H9 (cell line): Measurements from ENCODE around the gene ARFGAP1. TPM values are rescaled to one million over a fixed set of nuclear protein-coding genes. Genes with fewer than 3 reads are reported as not detected.

Source experiments
- DNase-seq: peaks from one replicate; pipeline ENCODE4 v3.0.0-alpha.2; 2017
- H2AFZ ChIP-seq: one replicate; pipeline ENCODE4 v1.6.1; 2013; ENCODE audit warnings: mild to moderate bottlenecking, low read length, control low read depth, moderate library complexity
- H2AK5ac ChIP-seq: 2 replicates; pipeline ENCODE4 v1.6.1; 2013; ENCODE audit warnings: low read length, control low read depth, mixed read lengths; ENCODE audit not compliant: insufficient read length
- H2BK120ac ChIP-seq: one replicate; pipeline ENCODE4 v1.6.1; 2013; ENCODE audit warnings: low read depth, mild to moderate bottlenecking, low read length, control low read depth, inconsistent platforms; ENCODE audit not compliant: poor library complexity, severe bottlenecking
- H2BK12ac ChIP-seq: 2 replicates; pipeline ENCODE4 v1.6.1; 2013; ENCODE audit warnings: low read length, control low read depth, mixed read lengths, low read depth; ENCODE audit not compliant: insufficient read length
- H2BK15ac ChIP-seq: 2 replicates; pipeline ENCODE4 v1.6.1; 2013; ENCODE audit warnings: low read depth, low read length, control low read depth
- H2BK20ac ChIP-seq: one replicate; pipeline ENCODE4 v1.6.1; 2013; ENCODE audit warnings: low read depth, mild to moderate bottlenecking, low read length, control low read depth, inconsistent platforms; ENCODE audit not compliant: poor library complexity, severe bottlenecking
- H2BK5ac ChIP-seq: 2 replicates; pipeline ENCODE4 v1.6.1; 2013; ENCODE audit warnings: low read length, control low read depth, mixed read lengths; ENCODE audit not compliant: insufficient read length
- H3K14ac ChIP-seq: 2 replicates; pipeline ENCODE4 v1.6.1; 2013; ENCODE audit warnings: low read length, control low read depth; ENCODE audit not compliant: insufficient read depth
- H3K18ac ChIP-seq: 2 replicates; pipeline ENCODE4 v1.6.1; 2013; ENCODE audit warnings: low read depth, mild to moderate bottlenecking, mixed read lengths, low read length, control low read depth; ENCODE audit not compliant: insufficient read length
- H3K23ac ChIP-seq: 2 replicates; pipeline ENCODE4 v1.6.1; 2013; ENCODE audit warnings: low read length, control low read depth, mixed read lengths, low read depth; ENCODE audit not compliant: insufficient read length
- H3K23me2 ChIP-seq: 2 replicates; pipeline ENCODE4 v1.6.1; 2013; ENCODE audit warnings: low read depth, mild to moderate bottlenecking, mixed read lengths, low read length, control low read depth; ENCODE audit not compliant: insufficient read length, poor library complexity, severe bottlenecking
- H3K27ac ChIP-seq: 2 replicates; pipeline ENCODE4 v1.5.1; 2013; ENCODE audit warnings: low read length, control low read depth, mixed read lengths, low read depth; ENCODE audit not compliant: insufficient read length
- H3K27me3 ChIP-seq: 2 replicates; pipeline ENCODE4 v1.6.1; 2013; ENCODE audit warnings: low read length, control low read depth, inconsistent platforms; ENCODE audit not compliant: insufficient read depth
- H3K4ac ChIP-seq: 2 replicates; pipeline ENCODE4 v1.6.1; 2013; ENCODE audit warnings: low read depth, mild to moderate bottlenecking, control low read depth, inconsistent platforms, low read length, moderate library complexity
- H3K4me1 ChIP-seq: 2 replicates; pipeline ENCODE4 v1.6.1; 2013; ENCODE audit warnings: low read length, control low read depth, inconsistent platforms; ENCODE audit not compliant: insufficient read depth
- H3K4me2 ChIP-seq: 2 replicates; pipeline ENCODE4 v1.6.1; 2013; ENCODE audit warnings: low read length, control low read depth, mixed read lengths; ENCODE audit not compliant: insufficient read length, insufficient read depth
- H3K56ac ChIP-seq: 2 replicates; pipeline ENCODE4 v1.6.1; 2013; ENCODE audit warnings: low read depth, mild to moderate bottlenecking, mixed read lengths, low read length, control low read depth; ENCODE audit not compliant: insufficient read length
- H3K79me1 ChIP-seq: 2 replicates; pipeline ENCODE4 v1.6.1; 2013; ENCODE audit warnings: low read depth, mild to moderate bottlenecking, moderate library complexity, low read length, control low read depth, inconsistent platforms; ENCODE audit not compliant: insufficient read depth, poor library complexity, severe bottlenecking
- H3K79me2 ChIP-seq: 2 replicates; pipeline ENCODE4 v1.6.1; 2013; ENCODE audit warnings: low read length, control low read depth, inconsistent platforms; ENCODE audit not compliant: insufficient read depth
- H3K9ac ChIP-seq: 2 replicates; pipeline ENCODE4 v1.6.1; 2013; ENCODE audit warnings: low read length, control low read depth, mixed read lengths; ENCODE audit not compliant: insufficient read length; ENCODE audit errors: extremely low read depth
- H3K9me3 ChIP-seq: one replicate; pipeline ENCODE4 v1.6.1; 2013; ENCODE audit warnings: low read depth, low read length, inconsistent platforms; ENCODE audit not compliant: control insufficient read depth
- H3T11ph ChIP-seq: one replicate; pipeline ENCODE4 v1.6.1; 2013; ENCODE audit warnings: mild to moderate bottlenecking, low read length, control low read depth, inconsistent platforms
- H4K20me1 ChIP-seq: one replicate; pipeline ENCODE4 v1.6.1; 2013; ENCODE audit not compliant: control insufficient read depth, insufficient read length, insufficient read depth
- H4K5ac ChIP-seq: 2 replicates; pipeline ENCODE4 v1.6.1; 2013; ENCODE audit warnings: low read depth, mild to moderate bottlenecking, mixed read lengths, low read length, control low read depth; ENCODE audit not compliant: insufficient read length
- H4K8ac ChIP-seq: replicated peaks from 2 replicates; pipeline ENCODE4 v1.6.1; 2013; ENCODE audit warnings: low read length, control low read depth, mixed read lengths, low read depth; ENCODE audit not compliant: insufficient read length
- H4K91ac ChIP-seq: 2 replicates; pipeline ENCODE4 v1.6.1; 2013; ENCODE audit warnings: low read depth, mild to moderate bottlenecking, moderate library complexity, mixed read lengths, low read length, control low read depth; ENCODE audit not compliant: insufficient read length
- H3K27ac Mint-ChIP-seq, 3 experiments: 2 replicates in 2 of 3; 3 replicates in 1 of 3; pipeline ENCODE4 v1.8.0; 2020 to 2021; ENCODE audit warnings: mixed read lengths in 3 of 3, mild to moderate bottlenecking in 1 of 3, moderate library complexity in 1 of 3
- H3K27me3 Mint-ChIP-seq: 2 replicates; pipeline ENCODE4 v1.8.0; 2021; ENCODE audit warnings: low read depth, mild to moderate bottlenecking, moderate library complexity, mixed read lengths
- H3K36me3 Mint-ChIP-seq, 3 experiments: 2 replicates in 2 of 3; 3 replicates in 1 of 3; pipeline ENCODE4 v1.8.0; 2020 to 2021; ENCODE audit warnings: low read depth in 3 of 3, mixed read lengths in 3 of 3; ENCODE audit not compliant: insufficient read depth in 1 of 3
- H3K4me1 Mint-ChIP-seq, 2 experiments: 2 replicates each; pipeline ENCODE4 v1.8.0; 2020; ENCODE audit warnings: mixed read lengths in 2 of 2
- H3K4me3 Mint-ChIP-seq, 2 experiments: 2 replicates in 1 of 2; 3 replicates in 1 of 2; pipeline ENCODE4 v1.8.0; 2020 to 2021; ENCODE audit warnings: mild to moderate bottlenecking in 2 of 2, mixed read lengths in 2 of 2, moderate library complexity in 1 of 2
- H3K9me3 Mint-ChIP-seq, 2 experiments: 2 replicates in 1 of 2; 3 replicates in 1 of 2; pipeline ENCODE4 v1.8.0; 2020; ENCODE audit warnings: mild to moderate bottlenecking in 2 of 2, mixed read lengths in 2 of 2, moderate library complexity in 1 of 2
- WGBS: extraction: QIAGEN DNeasy Blood & Tissue Kit; methylation state at CpG from one replicate; pipeline ENCODE4 v1.1.7; 2013; ENCODE audit warnings: missing lambda C conversion rate, low lambda C conversion rate, mixed read lengths; ENCODE audit not compliant: insufficient read length; ENCODE audit errors: extremely low coverage; 5-methylcytosine and 5-hydroxymethylcytosine counted together
- total RNA-seq: library from RNA; stranded (reverse); gene quantifications from 2 replicates; pipeline ENCODE4 v1.2.1, GENCODE V29; 2021
- TF ChIP-seq, protein P1 (sequence below): fragments of 200-600 bp; sonication (generic); conservative IDR thresholded peaks from 3 replicates; pipeline ENCODE4 v1.8.0; 2021; ENCODE audit warnings: antibody characterized with exemption, mild to moderate bottlenecking

The ARFGAP1 gene
- total RNA-seq, 1 experiment from 2014 or later = 114 TPM

DNA sequence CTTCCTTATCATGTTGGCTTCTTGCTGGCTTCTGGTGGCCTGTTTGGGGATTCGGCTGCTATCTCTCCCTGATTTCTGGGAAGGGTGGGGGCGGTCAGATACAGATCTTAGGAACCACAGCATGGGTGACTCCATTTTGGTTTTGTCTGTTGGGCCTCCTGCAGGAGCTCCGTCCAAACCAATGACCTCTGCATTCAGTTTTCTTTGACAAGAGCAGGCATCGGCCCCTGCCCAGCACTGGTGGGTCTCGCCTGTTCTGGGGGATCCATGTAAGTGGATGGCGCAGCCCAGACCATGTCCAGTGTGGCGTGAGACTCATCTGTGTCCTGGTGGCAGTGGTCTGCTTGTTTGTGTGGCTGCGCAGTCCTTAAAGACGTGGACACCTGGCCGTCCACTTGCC, 8.6 kb upstream of the ARFGAP1 start:
- H3K18ac ChIP-seq = no peak overlapping the region
- no peak overlapping the region for H4K5ac ChIP-seq
- no peak overlapping the region for H4K91ac ChIP-seq
- H2AK5ac ChIP-seq = no peak overlapping the region
- H3K27ac ChIP-seq = no peak overlapping the region
- no peak for DNase-seq
- no peak overlapping the region for H4K8ac ChIP-seq
- H3K9ac ChIP-seq = no peak overlapping the region
- Mint-ChIP-seq H3K9me3 (no peaks in the 10 kb centered on the region), H3K27me3 (peaks cover 15% of the 10 kb centered on the region), H3K4me3 (no peak overlapping the region), H3K4me1 (peaks cover 11 to 35% of the 10 kb centered on the region in 2 experiments), H3K36me3 (no peaks in the 10 kb centered on the region), H3K27ac (no peak overlapping the region)
- no peak overlapping the region for H3K56ac ChIP-seq
- no peaks in the 10 kb centered on the region for H4K20me1 ChIP-seq
- no peak overlapping the region for H3K14ac ChIP-seq
- H3K79me1 ChIP-seq = no peaks in the 10 kb centered on the region
- TF ChIP-seq, protein P1, sequence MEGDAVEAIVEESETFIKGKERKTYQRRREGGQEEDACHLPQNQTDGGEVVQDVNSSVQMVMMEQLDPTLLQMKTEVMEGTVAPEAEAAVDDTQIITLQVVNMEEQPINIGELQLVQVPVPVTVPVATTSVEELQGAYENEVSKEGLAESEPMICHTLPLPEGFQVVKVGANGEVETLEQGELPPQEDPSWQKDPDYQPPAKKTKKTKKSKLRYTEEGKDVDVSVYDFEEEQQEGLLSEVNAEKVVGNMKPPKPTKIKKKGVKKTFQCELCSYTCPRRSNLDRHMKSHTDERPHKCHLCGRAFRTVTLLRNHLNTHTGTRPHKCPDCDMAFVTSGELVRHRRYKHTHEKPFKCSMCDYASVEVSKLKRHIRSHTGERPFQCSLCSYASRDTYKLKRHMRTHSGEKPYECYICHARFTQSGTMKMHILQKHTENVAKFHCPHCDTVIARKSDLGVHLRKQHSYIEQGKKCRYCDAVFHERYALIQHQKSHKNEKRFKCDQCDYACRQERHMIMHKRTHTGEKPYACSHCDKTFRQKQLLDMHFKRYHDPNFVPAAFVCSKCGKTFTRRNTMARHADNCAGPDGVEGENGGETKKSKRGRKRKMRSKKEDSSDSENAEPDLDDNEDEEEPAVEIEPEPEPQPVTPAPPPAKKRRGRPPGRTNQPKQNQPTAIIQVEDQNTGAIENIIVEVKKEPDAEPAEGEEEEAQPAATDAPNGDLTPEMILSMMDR = no peak
- no peak overlapping the region for H2BK15ac ChIP-seq
- H3K4me2 ChIP-seq = no peak overlapping the region
- H3K4ac ChIP-seq = no peak overlapping the region
- H3K27me3 ChIP-seq = no peaks in the 10 kb centered on the region
- H2BK5ac ChIP-seq = no peak overlapping the region
- H3T11ph ChIP-seq = no peak overlapping the region
- no peaks in the 10 kb centered on the region for H3K23me2 ChIP-seq
- no peaks in the 10 kb centered on the region; the same call in 1 of the 2 replicates for H3K4me1 ChIP-seq
- H2BK120ac ChIP-seq = no peak overlapping the region
- H2BK20ac ChIP-seq = no peak overlapping the region
- H3K23ac ChIP-seq = no peak overlapping the region
- H3K79me2 ChIP-seq = no peaks in the 10 kb centered on the region
- WGBS = no CpG with 5 or more reads among the region's 10 CpGs
- H3K9me3 ChIP-seq = no peaks in the 10 kb centered on the region
- no peak overlapping the region for H2BK12ac ChIP-seq
- no peak overlapping the region for H2AFZ ChIP-seq
